DND-41 (cell line): Measurements from ENCODE around the gene ARMH3.

Experiments
- ATAC-seq: fragments of 200-7000 bp; cut with Tn5 transposase; 3 replicates; pipeline ENCODE4 v1.9.1; 2021; ENCODE audit warnings: low read depth; ENCODE audit not compliant: insufficient read depth
- DNase-seq: peaks from one replicate; pipeline ENCODE4 v3.0.0-alpha.2; 2020
- H2AFZ ChIP-seq: 2 replicates; pipeline ENCODE4 v1.6.0; 2012; ENCODE audit warnings: low read depth, low read length
- H3K27ac ChIP-seq: 2 replicates; pipeline ENCODE4 v1.5.1; 2012; ENCODE audit warnings: low read length, inconsistent platforms
- H3K27me3 ChIP-seq: fragments of 200-600 bp; sonication (generic); 2 replicates; pipeline ENCODE4 v1.6.0; 2012; ENCODE audit warnings: low read length, mild to moderate bottlenecking, inconsistent platforms; ENCODE audit not compliant: insufficient read depth, poor library complexity
- H3K36me3 ChIP-seq: 2 replicates; pipeline ENCODE4 v1.5.1; 2012; ENCODE audit warnings: low read length, inconsistent platforms; ENCODE audit not compliant: insufficient read depth
- H3K4me1 ChIP-seq: 2 replicates; pipeline ENCODE4 v1.5.1; 2012; ENCODE audit warnings: mild to moderate bottlenecking, low read length; ENCODE audit not compliant: insufficient read depth
- H3K4me2 ChIP-seq: 2 replicates; pipeline ENCODE4 v1.6.0; 2012; ENCODE audit warnings: mild to moderate bottlenecking, moderate library complexity, low read length, inconsistent platforms; ENCODE audit not compliant: insufficient read depth
- H3K4me3 ChIP-seq, 2 experiments: fragments of 200-600 bp in 1 of 2; shearing (Covaris generic) in 1 of 2; 2 replicates each; pipeline ENCODE4 v1.5.1; 2012 to 2016; ENCODE audit warnings: inconsistent platforms in 2 of 2, low read length in 2 of 2, mild to moderate bottlenecking in 2 of 2, low read depth in 1 of 2, moderate library complexity in 1 of 2
- H3K79me2 ChIP-seq: 2 replicates; pipeline ENCODE4 v1.6.0; 2012; ENCODE audit warnings: low read length, inconsistent platforms; ENCODE audit not compliant: insufficient read depth
- H3K9ac ChIP-seq: 2 replicates; pipeline ENCODE4 v1.6.0; 2012; ENCODE audit warnings: low read depth, mild to moderate bottlenecking, inconsistent platforms, low read length, moderate library complexity
- H3K9me3 ChIP-seq: 2 replicates; pipeline ENCODE4 v1.5.1; 2012; ENCODE audit warnings: low read length, moderate library complexity, mild to moderate bottlenecking, inconsistent platforms; ENCODE audit not compliant: insufficient read depth, severe bottlenecking
- H4K20me1 ChIP-seq: 2 replicates; pipeline ENCODE4 v1.6.0; 2012; ENCODE audit warnings: low read length; ENCODE audit not compliant: insufficient read depth
- EZH2 ChIP-seq: IDR thresholded peaks from 3 replicates; pipeline ENCODE4 v1.6.1; 2012; ENCODE audit warnings: borderline replicate concordance, low read depth, mild to moderate bottlenecking, moderate library complexity, low read length, inconsistent platforms; ENCODE audit not compliant: severe bottlenecking
- TF ChIP-seq, protein P1 (sequence below): IDR thresholded peaks from 2 replicates; pipeline ENCODE4 v1.5.1; 2012; ENCODE audit warnings: borderline replicate concordance, low read length, moderate library complexity, mild to moderate bottlenecking; ENCODE audit not compliant: poor library complexity, severe bottlenecking; ENCODE audit errors: extremely low read depth

ARMH3 gene

GRCh38 chr10:101832325-101832771 lies 223.6 kb downstream of the ARMH3 start:
- Histone ChIP-seq H3K27ac (peak overlapping the region; percentile 80; the same call in 1 of the 2 replicates), H3K36me3 (no peaks in the 10 kb centered on the region), H3K9me3 (no peaks in the 10 kb centered on the region), H3K27me3 (no peaks in the 10 kb centered on the region), H3K4me3 (peak overlapping the region in 1 of 2 experiments; percentile 64; a peak in 1 of 4 replicates), H4K20me1 (peaks cover 3% of the 10 kb centered on the region; the same call in 1 of the 2 replicates), H3K79me2 (no peaks in the 10 kb centered on the region), H3K4me2 (peak overlapping the region; percentile 92), H3K4me1 (peaks cover 35% of the 10 kb centered on the region), H2AFZ (no peak overlapping the region), H3K9ac (0 out of 2 replicates have a peak overlapping the region, but pooled peaks have one; percentile 66)
- TF ChIP-seq EZH2: no peak
- TF ChIP-seq, protein P1, sequence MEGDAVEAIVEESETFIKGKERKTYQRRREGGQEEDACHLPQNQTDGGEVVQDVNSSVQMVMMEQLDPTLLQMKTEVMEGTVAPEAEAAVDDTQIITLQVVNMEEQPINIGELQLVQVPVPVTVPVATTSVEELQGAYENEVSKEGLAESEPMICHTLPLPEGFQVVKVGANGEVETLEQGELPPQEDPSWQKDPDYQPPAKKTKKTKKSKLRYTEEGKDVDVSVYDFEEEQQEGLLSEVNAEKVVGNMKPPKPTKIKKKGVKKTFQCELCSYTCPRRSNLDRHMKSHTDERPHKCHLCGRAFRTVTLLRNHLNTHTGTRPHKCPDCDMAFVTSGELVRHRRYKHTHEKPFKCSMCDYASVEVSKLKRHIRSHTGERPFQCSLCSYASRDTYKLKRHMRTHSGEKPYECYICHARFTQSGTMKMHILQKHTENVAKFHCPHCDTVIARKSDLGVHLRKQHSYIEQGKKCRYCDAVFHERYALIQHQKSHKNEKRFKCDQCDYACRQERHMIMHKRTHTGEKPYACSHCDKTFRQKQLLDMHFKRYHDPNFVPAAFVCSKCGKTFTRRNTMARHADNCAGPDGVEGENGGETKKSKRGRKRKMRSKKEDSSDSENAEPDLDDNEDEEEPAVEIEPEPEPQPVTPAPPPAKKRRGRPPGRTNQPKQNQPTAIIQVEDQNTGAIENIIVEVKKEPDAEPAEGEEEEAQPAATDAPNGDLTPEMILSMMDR: no peak
- DNase-seq (no peak), ATAC-seq (no peak)

- TF ChIP-seq, protein P1: no peak
- TF ChIP-seq EZH2: no peak
- Histone ChIP-seq H3K4me2 (peak overlapping the region; percentile 92), H3K27ac (peak overlapping the region; percentile 80), H3K9ac (peak overlapping the region; percentile 66), H3K36me3 (no peaks in the 10 kb centered on the region), H3K4me1 (peaks cover 35% of the 10 kb centered on the region), H2AFZ (peak overlapping the region; percentile 85), H3K27me3 (no peaks in the 10 kb centered on the region), H3K79me2 (no peaks in the 10 kb centered on the region), H4K20me1 (peaks cover 3% of the 10 kb centered on the region; the same call in 1 of the 2 replicates), H3K9me3 (no peaks in the 10 kb centered on the region), H3K4me3 (peak overlapping the region; percentile 18 to 64; a peak in 3 of 4 replicates)
- no peak for ATAC-seq
- DNase-seq: no peak
Observed at GRCh38 chr10:101831169-101831811, 224.7 kb downstream of the ARMH3 start.

DNA sequence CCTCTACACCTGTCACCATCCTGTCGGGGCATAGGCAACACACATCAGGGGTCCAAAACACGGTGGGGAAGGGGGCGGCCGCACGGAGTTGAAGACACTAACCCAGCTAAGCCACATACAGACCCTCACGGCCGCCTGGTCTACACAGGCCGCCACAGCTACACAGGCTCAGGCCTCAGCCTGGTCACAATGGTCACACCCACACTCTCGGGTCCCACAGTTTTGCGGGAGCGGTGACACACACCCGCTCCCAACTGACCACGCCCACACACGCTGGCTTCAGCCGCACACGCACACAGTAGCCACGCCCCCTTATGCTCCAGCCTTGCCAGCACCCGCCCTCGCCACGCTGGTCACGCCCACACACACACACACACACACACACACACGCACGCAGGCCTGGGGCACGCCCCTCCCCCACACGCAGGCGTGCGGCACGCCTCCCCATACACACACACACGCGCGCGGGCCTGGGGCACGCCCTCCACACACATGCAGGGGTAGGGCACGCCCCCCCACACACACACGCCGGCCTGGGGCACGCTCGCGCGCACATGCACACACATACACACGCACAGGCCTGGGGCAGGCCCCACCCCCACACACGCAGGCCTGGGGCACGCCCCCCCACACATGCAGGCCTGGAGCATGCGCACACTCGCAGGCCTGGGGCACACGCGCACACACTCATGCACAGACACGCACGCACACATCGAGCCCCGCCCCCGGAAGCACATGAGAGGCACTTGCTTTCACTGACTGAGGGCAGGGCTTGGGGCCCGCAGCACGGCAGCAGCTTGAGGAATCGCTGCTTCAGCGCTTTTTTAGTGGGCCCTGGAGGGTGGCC lies 225.4 kb downstream of the ARMH3 start:
- Histone ChIP-seq H3K4me3 (peak overlapping the region; percentile 18 to 64; a peak in 3 of 4 replicates), H3K4me1 (peaks cover 35% of the 10 kb centered on the region), H3K4me2 (peak overlapping the region; percentile 92), H4K20me1 (peaks cover 3% of the 10 kb centered on the region; the same call in 1 of the 2 replicates), H3K79me2 (no peaks in the 10 kb centered on the region), H3K27me3 (no peaks in the 10 kb centered on the region), H3K9me3 (no peaks in the 10 kb centered on the region), H3K36me3 (no peaks in the 10 kb centered on the region), H3K27ac (peak overlapping the region; percentile 80), H3K9ac (peak overlapping the region; percentile 66), H2AFZ (peak overlapping the region; percentile 85)
- ATAC-seq: peak; percentile 93
- no peak for TF ChIP-seq EZH2
- TF ChIP-seq, protein P1: no peak
- DNase-seq: peak; percentile 92
